HS-5 (cell line): Measurements from ENCODE around the gene PLPPR5.

Experiments used
- DNase-seq: peaks from one replicate; pipeline ENCODE4 v3.0.0-alpha.2; 2012; ENCODE audit warnings: low read depth

Gene PLPPR5

DNA sequence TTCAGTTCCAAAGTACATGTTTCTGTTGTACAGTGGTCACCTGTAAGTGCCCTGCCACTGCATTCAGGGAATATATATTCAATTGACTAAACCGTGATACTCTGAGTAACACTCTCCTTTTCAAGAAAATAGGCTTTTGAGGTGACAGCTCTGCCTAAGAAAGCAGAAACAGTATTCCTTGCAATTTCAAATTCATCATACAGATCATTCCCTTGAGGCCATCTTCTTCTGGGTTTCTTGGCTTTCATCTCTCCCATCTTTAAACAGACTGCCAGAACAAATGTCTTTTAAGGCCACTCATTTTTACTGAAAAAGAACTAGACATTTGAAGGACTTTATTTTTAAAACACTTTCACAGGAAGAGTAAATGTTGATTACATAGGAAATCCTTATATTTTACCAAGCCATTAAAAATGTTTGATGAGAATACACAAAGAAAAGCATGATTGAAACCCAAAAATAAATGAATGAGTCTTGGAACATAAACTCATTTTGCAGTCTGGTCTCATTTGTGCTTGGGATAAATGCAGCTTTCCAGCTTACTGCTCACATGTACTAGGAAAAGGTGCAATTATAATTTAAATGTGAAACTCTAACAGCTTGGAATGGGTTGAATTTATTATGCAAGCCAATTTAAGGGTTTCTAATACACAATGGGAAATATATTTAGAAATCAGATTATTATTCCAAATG is 34.7 kb downstream of the PLPPR5 start:
- no peak for DNase-seq

DNA sequence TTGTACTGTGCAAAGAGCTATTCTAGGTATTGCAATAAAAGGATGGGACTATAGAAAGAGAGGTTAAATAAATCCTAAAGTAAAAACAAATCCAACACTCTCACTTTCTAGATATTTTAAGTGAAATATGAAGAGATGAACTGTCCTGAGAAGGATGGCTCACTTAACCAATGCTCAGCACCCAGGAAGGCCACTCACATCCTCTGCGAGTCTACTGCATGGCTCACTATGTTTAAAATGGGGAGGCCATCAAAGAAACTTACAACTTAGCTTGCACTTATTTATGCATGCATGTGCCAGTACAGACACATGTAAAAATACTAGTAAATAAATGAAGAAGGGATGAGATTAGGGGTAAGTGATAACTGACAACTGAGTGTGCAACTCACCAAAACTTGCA is 37.5 kb downstream of the PLPPR5 start:
- no peak for DNase-seq

DNA sequence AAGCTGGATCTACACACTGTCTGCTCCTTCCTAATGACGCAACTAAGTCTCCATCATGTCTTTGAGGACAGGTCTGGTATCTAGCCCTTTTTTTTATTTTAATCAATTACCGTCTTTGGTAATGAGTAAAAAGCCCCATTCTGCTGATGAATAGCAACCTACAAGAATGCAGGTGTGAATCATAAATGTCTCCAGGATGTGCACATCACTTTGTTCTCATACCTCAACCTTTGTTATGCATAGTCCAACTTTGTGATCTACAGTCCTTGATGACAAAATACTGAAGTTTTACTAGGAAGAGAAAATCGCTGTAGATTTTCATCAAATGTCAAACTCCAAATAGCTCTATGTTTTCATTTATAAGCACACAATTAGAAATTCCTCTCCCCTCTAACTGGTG is 39.3 kb downstream of the PLPPR5 start:
- DNase-seq = no peak

DNA sequence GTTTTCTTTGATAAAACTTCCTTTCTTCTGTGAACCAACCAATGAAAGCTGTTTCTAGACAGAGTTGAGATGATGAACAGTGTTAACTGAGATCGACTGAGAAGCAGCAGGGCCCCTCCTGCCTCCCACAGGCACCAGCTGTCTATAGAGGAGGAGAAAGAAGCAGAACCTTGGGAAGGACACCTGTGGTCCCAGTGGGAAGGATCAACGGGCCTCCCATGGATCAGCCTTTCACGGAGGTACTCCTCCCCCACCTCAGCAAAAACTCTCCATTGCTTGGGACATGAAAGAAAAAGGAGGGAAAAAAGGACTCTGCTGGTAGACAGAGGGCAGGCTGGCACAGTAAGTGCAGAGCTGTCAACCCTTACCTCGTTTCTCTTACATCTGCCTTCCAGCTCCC is 40.5 kb downstream of the PLPPR5 start:
- DNase-seq = no peak

DNA sequence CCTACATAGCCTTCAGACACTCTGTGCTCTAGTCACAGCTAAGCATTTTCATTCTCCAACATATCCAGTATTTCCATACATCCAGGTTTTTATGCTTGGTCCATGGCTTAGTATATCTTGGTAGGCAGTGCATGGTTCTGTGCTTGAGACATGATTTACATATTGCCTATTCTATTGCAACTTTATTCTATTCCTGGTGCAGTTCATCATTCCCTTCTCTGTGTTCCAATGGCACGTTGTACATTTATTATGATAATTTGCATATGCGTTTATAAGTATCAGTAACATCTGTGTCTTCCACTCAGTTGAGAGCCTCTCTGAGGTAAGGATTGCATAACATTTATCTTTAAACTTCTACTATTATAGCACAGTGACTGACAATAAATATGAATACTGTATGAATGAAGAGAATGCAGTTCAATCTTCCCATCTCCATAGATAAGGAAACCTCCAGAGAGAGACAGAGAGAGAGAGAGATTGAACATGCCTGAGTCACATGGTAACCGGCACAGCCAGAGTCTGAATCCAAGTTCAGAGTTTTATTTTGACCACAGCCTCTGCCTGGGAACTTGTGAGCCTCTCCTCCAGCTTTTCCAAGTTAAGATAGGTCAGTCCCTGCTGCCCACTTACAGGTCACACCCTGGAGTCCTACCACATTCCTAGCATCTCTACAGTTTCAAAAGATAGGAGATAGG is 41.5 kb downstream of the PLPPR5 start:
- no peak for DNase-seq

DNA sequence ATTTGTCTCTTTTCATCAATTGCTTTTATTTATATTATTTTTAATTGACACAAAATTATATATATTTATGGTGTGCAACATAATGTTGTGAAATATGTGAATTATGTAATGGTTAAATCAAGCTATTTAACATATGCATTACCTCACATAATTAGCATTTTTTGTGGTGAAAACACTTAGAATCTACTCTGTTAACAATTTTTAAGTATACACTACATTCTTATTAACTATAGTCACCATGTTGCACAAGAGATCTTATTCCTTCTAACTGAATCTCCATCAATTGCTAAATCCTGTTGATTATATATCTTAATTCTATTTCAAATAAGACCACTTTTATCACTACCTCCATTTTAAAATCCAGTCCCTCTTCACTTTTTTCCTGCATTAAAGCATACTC is 42.5 kb downstream of the PLPPR5 start:
- DNase-seq = peak; percentile 65

DNA sequence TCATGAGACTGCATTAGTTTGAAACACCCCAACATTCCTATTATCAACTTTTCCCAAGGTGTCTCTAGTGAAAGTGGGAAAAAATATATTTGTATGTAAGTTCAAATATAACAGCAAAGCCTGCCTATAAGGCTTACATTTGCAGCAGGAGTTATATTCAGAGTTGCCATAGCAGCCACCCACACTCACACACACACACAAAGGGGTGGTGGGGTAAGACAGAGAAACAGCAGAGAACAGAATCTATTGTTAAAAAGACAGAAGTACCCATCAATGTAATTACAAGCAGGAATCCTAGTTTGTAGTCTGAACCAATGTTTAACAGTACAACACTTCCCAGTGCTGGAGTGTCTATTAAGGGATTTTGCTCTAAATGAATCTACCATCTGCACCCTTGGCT is 55.0 kb downstream of the PLPPR5 start:
- DNase-seq = no peak

DNA sequence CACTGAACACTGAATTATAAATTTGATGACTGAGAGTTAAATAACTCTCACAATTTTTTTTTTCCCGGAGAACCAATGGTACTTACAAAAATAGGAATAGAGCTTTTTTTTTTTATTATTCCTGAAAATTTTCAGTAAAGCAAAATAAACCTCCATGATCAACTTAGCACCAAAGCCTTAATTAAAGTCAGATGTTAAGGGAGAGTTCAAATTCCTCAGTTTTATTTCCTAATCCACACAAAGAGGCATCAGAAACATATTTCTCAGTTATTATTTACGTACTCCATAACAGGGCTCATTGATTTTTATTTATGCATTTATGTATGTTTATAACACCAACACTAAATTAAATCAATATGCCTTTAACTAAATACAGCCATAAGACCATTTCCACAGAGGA is 55.5 kb downstream of the PLPPR5 start:
- no peak for DNase-seq

DNA sequence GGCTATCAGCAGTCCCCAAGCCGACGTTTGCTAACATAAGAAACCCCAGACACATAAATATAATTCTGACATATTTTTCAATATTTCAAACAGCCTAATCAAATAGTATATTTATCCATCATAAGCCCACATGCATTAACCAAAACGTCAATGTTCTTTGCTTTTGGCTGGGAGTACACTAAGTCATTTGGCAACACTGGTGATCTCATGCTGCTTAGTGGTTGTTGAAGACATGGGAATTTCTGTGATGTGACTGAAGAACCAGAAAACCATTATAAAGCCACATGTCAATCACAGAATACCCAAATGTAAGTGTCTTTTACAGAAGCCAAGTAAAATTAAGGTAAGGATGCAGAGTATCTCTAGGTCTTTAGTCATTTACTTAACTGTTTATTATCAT is 57.6 kb downstream of the PLPPR5 start:
- no peak for DNase-seq

DNA sequence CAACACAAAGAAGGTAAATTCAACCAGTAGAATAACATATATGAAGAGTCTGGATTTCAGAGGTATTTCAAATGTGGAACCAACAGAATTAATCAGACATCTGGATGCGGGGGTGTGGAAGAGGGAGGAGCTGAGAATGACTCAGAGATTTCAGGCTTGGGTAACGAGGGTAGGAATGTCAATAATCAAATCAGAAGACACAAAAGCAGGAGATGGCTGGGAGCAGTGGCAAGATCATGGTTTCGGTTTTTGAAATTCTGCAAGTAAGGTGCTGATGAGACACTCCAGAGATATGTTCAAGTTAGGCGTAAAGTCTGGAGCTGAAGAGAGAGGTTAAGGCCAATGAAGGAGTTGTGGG is 64.0 kb downstream of the PLPPR5 start:
- peak; percentile 46 for DNase-seq

DNA sequence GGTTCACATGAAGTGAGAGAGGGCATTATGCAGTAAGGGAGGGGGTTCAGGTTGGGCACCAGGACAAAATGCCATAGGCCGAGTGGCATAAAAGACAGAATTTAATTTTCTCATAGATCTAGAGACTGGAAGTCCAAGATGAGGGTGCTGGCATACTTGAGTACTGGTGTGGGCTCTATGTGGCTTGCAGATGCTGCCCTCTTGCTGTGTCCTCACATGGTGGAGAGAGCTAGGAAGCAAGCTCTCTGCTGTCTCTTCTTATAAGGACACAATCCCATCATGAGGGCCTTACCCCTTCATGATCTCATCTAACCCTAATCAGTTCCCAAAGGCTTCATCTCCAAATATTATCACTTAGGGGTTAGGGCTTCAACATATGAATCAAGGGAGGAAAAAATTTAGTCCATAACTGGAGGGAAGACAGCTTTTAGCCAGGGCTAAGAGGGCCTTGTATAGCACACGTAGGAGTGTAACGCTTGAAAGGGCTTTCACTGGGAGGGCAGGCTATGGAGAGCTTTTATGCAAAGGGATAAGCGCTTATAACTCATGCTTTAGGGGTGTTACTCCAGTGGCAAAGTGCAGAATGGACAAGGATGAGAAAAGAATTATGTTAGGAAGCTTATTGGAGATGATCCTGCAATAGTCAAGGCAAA is 64.5 kb downstream of the PLPPR5 start:
- DNase-seq = no peak

DNA sequence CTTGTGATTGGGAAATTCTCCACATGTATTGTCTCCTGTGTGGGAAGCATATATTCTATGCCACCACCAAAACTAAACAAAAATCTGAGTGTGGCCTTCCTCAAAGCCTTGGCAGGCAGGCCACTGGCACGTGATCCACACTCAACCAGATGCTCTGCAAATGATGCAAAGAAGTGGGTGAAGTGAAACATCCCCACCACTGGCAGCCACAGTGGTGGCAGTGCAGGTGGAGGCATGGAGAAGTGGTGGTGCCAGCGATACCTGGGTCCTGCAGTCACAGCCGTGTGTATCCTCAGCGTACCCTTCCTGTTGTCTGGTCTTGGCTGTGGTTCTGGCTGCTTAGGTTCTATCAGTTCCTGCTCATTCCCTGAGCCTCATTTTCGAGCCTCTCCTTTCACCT is 65.2 kb downstream of the PLPPR5 start:
- no peak for DNase-seq

DNA sequence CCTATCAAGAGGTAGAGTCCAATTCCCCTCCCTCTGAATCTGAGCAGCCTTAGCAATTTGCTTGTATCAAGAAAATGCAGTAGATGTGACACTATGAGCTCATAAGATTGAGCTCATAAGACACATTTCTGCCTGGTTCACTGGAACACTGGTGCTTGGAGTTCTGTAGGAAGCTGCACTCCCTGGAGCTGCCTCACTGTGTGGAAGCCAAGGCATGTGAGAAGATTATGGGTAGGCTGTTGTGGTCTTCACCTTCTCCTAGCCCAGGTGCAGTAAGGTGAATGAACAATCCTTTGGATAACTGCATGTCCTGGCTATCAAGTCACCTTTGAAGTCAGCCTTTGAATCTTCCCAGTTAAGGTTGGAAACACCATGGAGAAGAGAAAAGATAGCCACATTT is 67.3 kb downstream of the PLPPR5 start:
- DNase-seq = no peak

DNA sequence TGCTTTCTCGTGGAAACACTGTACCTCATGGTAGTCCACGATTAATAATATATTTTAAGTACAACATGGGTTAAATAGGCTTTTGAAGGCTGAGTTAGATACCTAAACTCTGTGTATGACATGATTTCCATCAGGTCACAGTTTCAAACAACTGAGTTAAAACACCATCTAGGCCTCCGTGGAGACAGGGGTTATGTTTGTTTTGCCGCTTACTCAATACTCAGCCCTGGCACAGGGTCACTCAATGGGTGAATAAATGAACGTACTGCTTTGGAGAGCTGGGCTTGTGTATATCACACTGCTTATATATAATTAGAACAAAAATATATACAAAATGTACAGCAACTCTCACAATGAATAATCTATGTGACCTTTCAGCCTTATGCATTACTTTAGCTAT is 72.5 kb downstream of the PLPPR5 start:
- no peak for DNase-seq

DNA sequence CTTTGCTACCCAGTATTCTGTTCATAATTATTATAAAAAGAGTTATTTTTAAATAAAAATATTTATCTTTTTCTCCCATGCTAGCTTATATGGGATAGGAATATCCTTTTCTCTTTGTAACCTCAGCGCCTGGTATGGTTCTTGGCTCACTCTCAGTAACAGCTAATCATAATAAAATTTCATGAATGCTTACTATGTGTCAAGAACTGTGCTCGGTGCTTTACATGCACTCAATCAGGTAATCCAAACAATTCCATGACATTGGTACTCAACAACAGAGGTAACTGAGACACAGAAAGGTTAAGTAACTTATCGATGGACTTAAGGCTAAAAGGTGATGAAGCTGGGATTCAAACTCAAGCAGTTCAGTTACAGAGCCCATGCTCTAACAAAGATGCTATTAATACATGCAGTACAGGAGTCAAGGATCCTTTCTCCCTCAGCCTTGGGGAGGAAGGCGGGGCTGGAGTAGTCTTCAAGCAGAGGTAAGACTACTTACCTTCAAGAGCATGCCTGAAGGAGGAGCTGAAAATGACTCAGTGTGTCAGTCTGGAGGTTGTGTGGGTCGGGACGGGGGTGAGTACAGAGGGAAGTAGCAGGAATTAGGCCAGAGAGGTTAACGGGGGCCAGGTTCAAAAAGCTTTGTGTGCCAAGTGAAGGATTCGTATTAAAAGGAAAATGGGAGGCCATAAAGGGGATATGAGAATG is 73.4 kb downstream of the PLPPR5 start:
- no peak for DNase-seq

DNA sequence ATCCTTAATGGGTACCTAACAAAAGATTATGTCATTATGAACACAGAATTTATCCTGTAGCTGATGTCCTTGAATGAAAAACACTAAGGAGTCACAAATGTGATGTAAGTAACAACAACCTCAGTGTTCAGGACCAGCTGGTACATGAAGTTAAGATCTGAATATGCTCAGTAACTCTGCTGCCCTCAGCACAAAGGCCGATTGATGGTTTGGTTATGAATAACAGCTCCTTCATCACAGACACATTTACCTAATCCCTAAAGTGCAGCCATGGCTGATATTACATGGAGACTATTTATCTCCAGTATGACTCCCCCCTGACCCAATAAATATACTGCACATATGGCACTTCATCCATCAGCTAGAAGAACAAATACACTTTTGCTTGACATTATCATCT is 75.2 kb downstream of the PLPPR5 start:
- no peak for DNase-seq

DNA sequence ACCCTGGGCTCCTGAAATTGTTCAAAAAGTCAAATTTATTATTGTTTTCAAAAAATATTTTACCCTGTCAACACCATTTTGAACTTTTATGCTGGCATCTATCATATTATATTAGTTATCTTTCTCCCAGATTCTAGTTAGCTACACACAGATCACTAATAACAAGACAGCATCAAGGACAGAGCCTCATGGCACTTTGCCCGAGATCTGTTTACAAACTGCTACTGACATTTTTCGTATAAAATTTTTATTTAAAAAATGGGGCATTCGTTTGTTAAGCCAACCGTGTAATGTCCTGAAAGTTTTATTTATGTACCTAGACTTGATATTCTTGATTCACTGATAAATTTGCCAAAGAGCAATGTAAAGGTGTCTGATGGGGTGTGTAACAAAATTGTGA is 78.1 kb downstream of the PLPPR5 start:
- DNase-seq = no peak

DNA sequence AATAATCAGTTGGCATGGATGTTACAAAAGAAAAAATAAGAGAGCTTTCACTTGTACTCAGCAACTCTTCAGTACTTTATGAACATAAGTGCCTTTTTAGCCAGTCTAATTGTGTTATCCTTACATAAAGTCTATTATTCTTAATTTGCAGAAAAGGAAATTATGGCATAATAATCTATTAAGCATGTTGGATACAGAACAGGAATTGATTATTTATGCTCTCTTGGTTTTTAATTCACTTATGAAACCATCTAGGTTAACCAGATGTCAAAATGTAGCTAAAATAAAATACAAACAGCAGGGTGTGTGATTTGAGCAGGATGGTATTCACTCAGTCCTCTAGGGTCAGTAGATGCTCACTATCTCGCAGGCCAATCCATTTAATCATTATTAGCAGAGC is 79.7 kb downstream of the PLPPR5 start:
- DNase-seq = no peak

DNA sequence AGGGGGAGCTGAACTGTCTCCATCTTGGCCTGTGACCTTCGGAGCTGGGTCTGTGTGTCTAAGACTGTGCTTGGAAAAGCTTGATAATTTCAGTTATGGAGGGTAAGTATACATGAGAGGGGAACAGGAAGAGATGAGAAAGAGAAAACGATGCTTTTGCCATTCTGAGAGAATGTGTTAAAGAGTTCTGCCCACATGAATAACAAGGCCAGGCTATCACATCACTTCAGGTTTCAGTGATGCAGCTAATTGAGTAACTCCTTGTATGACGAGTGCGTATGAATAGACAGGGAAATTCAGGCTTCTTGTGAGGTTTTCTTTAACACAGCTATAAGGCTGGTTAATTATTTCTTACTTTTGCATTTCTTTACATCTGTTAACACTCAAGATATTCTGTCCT is 81.0 kb downstream of the PLPPR5 start:
- no peak for DNase-seq

DNA sequence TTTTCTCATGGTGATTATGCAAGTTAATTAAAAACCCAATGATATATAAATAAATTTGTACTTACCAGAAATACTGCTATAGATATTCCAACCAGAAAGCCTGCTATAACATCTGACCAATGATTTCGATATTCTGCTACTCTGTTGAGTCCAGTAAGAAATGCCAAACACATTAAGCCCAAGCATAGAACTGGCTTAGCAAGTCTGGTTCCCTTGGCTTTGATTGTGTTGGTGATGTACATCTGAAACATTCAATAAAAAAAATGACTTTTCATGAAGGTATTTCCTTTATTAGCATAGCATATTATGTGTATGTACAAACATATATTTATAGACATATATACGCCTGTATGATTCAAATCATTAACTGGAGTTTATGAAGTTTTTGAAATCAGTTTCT is 82.8 kb downstream of the PLPPR5 start:
- peak; percentile 58 for DNase-seq

DNA sequence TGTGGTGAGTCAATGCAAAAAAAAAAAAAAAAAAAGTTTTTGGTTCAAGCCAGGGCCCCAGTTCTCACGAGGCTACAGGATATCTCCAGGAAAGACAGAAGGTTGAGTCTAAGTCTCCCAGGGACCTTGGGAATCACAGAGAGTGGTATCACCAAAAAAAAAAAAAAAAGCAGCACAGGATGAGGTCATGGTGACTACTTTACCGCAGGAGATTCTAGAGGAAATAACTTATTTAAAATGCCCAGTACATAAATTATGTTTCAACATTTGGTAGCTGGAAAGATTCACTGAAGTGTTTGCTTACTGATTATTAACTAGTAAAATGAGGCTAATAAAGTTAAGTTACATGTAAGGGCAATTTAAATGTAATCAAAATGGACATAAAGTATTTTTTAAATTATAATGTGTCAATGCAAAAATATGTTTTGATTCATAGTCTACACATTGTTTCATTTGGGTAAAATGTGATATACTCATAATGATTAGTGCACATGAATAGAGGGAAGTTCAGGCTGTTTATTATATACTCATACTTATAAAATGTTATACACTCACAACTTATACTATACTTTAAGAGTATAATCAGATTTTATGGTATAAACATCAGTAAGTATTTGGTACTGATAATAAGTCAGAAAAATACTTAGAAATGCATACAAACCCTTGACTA is 84.1 kb downstream of the PLPPR5 start:
- DNase-seq = peak; percentile 80

DNA sequence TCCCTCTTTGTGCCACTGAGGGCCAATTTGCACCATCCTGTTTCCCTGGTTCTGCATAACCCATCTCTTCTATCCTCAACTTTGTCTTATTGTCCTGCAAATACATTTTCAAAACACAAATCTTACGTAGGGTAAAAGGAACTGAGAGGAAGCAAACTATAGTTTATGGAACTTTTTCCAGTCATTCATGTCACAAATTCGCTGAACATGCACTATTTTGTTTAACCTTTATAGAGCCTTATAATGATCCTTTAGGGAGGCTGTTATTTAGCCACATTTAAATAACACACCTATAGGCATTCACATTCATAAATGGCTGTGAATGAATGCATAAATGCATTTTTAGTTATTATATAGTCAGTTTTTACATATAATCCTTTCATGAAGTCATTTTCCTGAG is 85.0 kb downstream of the PLPPR5 start:
- no peak for DNase-seq

DNA sequence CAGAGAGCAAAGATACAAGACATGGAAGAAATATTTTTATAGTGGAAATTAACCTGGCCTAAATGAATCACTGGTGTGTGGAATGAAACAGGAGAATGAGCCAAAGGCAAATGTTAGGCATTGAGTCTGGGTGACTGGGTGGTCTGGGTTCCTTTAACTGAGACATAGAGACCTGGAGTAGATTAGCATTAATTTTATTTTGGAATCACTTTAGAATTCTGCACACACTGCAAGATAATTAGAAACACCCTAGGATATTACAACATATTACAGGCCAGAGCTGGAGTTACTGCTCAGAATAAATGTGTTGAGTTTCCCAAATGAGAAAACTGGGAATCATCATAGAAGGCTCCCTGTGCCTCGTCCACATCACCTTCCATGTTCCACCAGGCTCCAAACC is 85.5 kb downstream of the PLPPR5 start:
- DNase-seq = no peak
